HL-60/S4 (cell line): ENCODE data around the gene APBB2.
"Not testable (repeated sequence)": the region's sequence is repeated elsewhere in the genome, so short reads cannot be mapped to it uniquely, and the experiment has no call there.

ENCODE experiments used
- in situ Hi-C: fragments of 300-500 bp; cut with MboI; formaldehyde crosslinking; loops from 2 replicates; pipeline ENCODE4 v1.14.3; 2022; ENCODE audit warnings: low sequenced_read_pairs

Gene APBB2

GRCh38 chr4:40843696-40844095 lies 370.6 kb downstream of the APBB2 start:
- in situ Hi-C loops, result loop anchor here (10.0 kb wide), 1 partner anchor 109 kb away; no protein-coding TSS in a partner anchor

GRCh38 chr4:40842725-40843423 lies 371.5 kb downstream of the APBB2 start:
- in situ Hi-C loops, result loop anchor here (10.0 kb wide), 1 partner anchor 108 kb away; no protein-coding TSS in a partner anchor

GRCh38 chr4:40842318-40842717 lies 372.0 kb downstream of the APBB2 start:
- in situ Hi-C loops, result loop anchor here (10.0 kb wide), 1 partner anchor 108 kb away; no protein-coding TSS in a partner anchor

DNA sequence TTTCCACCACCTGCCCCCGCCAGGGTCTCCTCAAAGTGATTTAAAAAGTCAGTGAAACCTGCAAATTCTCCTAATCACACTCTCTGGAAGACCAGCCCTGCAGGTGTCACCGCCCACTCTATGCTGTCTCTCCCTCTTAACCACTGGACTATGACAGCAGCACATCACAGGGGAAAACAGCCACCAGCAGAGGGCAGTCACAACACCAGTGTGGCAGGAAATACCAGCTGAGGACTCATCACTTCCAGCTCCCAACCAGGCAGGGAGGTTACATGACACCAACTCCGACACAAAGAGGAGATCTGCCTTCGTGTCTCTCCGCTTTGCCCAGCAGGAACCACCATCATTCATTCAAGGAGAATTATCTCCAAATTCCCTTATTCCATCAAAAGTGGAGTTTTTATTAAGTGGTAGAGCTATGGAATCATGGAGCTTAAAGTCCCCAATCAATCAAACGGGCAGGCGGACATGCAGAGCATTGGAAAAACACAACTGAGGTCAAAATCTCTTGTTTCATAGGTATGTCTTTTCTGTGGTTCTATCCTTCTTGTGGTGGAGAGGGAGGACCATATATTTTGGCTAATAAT lies 373.3 kb downstream of the APBB2 start:
- in situ Hi-C loops, result loop anchor here (10.0 kb wide), 1 partner anchor 106 kb away; no protein-coding TSS in a partner anchor

GRCh38 chr4:40840255-40840984 lies 373.9 kb downstream of the APBB2 start:
- in situ Hi-C loops, result loop anchor here (10.0 kb wide), 1 partner anchor 106 kb away; no protein-coding TSS in a partner anchor

GRCh38 chr4:40838742-40839141 lies 375.6 kb downstream of the APBB2 start:
- in situ Hi-C loops, result no loop called here

DNA sequence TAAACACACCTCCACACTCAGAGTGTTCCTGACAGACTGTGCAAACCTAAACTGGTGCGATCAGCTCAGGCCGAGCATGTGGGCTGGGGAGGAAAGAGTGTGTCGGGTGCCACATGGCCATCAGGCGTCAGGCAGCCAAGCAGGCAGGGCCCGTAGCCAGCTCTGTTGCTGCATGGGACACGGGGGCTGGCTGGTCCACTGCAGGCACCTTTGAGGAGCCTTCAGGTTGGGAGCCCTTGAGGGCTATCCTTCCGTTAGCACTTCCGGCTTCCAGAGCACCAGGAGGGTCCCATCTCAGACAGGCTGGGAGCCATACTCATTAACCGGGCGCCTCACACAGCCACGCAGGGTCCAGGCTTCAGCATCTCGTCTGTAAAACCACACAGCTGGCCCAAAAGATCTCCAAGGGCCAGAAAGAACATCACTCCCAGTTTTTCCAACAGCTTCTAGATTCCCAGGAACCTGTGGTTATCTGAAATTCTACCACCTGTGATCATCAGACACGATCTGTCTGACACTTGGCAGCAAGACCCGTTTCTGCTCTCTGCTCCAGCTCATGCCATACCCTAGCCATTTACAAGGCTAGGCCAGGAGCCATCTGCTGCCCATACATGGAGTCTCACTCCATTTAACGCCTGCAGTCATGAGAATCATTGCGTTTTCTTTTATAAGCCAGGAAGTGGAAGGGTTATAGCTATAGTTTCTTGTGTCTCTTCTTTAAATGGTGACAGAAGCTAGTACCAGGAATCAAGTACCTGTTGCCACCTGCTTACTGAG lies 377.1 kb downstream of the APBB2 start:
- in situ Hi-C loops, result no loop called here

- in situ Hi-C loops, result no loop called here
Observed at GRCh38 chr4:40833212-40833611, 381.1 kb downstream of the APBB2 start.

DNA sequence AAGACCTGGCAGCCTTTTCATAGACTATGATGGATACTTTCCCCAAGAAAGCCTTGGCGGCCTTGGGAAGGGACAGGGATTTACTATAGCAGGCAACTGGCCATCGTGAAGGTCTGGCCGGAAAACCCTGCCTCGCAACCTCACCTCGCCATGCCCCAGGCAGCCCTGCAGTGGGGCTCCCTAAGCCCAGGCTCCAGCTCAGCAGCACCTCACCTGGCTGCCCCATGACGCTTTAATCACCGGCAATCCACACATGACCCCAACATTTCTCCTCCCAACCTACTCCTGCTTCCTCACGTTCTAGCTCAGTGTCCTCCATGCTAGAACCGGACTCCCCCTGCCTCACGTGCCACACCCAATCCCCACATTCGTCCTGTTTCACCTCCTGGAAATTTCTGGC lies 382.2 kb downstream of the APBB2 start:
- in situ Hi-C loops, result no loop called here

DNA sequence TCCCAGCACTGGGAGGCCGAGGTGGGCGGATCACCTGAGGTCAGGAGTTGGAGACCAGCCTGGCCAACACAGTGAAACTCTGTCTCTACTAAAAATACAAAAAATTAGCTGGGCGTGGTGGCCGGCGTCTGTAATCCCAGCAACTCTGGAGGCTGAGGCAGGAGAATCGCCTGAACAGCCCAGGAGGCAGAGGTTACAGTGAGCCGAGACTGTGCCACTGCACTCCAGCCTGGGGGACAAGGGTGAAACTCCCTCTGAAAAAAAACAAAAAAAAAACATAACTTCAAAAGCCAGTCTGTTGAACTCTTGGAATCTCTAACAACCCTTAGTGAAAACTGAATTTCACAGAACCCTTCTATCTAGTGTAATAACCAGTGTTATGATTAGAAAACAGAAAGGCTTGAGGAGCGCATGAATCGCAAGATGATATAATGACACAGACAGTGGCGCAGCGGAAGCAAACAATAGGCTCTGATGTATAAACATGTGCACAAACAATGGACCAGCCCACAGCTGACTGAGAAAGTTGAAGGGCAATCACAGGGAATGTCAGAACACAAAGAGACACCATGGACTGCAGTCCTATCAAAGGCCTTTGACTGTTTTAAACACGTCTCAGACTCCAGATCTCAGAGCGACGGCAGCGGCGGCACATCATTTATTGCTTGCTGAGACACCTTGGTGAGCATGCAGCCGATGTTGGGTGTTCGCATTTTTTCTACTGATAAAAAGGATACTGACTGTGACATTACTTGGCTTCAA lies 383.0 kb downstream of the APBB2 start:
- in situ Hi-C loops, result no loop called here

DNA sequence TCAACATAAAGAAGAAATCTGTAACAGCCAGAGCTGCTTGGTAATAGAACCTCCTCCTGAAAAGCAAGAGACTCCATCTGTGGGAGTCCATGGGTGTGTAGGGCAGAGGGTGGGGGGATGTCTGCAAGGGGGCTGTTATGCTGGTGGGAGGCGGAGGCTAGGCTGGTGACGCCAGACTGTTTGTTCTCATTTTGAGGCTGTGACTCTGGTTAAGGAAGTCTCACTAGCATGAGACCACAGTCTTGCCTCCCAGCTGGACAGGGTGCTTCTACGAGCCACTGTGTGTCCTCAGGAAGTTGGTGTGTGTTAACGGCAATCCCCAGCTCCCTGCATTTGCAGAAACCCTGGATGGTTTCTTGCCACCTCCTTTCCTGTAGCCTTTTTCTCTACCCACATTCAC lies 384.8 kb downstream of the APBB2 start:
- in situ Hi-C loops, result no loop called here

DNA sequence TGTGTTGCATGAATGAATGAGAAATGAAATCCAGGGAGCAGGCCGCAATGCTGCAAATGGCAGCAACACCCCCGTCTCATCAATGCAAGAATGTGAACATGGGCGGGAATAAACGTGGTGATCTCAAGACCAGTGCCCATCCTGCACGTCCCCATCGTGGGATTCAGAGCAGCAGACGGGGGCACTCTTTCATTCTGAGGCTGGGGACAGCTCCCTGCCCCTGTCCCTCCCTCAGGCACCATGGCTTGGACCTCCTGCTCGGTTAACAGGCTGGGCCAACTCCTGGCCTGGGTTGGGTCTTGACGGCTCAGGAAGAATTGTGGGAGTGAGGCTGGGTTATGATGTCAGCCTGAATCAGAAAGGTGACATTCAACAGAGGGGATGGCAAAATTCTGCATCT lies 385.7 kb downstream of the APBB2 start:
- in situ Hi-C loops, result no loop called here

- in situ Hi-C loops, result no loop called here
Observed at GRCh38 chr4:40827758-40828157, 386.6 kb downstream of the APBB2 start.

- in situ Hi-C loops, result no loop called here
Observed at GRCh38 chr4:40826821-40827220, 387.5 kb downstream of the APBB2 start.

DNA sequence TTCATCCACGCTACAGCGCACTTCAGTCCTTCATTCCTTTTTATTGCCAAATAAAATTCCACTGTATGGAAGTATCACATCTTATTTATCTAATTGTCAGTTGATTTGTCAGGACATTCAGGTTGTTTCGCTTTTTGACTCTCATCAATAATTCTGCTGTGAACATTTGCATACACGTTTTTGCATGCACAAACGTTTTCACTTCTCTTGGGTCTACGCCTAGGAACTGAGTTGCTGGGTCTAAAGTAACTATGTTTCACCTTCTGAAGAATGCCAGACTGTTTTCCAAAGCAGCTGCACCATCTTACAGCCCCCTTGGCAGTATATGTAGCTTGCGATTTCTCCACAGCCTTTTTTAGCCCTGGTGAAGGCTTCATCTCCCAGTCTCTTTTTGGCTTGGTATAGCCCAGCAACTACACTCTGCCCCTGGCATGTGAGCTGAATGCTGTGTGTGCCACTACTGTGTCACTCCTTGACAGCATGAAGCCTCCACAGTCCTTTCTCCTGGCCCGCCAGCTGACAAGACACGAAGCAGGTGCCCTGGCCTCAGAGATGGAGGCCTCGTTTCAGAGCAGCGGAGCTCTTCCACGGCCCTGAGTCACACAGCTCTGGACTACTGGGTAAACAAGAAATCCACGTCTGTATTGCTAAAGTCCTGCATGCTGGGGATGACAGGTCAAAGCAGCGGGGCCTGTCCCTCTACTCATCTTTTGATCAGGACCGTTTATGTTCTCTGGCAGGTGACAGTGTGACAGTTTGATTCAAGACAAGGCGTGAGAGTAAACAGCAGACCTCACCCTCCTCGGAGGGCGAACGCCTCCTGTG lies 389.1 kb downstream of the APBB2 start:
- in situ Hi-C loops, result no loop called here

DNA sequence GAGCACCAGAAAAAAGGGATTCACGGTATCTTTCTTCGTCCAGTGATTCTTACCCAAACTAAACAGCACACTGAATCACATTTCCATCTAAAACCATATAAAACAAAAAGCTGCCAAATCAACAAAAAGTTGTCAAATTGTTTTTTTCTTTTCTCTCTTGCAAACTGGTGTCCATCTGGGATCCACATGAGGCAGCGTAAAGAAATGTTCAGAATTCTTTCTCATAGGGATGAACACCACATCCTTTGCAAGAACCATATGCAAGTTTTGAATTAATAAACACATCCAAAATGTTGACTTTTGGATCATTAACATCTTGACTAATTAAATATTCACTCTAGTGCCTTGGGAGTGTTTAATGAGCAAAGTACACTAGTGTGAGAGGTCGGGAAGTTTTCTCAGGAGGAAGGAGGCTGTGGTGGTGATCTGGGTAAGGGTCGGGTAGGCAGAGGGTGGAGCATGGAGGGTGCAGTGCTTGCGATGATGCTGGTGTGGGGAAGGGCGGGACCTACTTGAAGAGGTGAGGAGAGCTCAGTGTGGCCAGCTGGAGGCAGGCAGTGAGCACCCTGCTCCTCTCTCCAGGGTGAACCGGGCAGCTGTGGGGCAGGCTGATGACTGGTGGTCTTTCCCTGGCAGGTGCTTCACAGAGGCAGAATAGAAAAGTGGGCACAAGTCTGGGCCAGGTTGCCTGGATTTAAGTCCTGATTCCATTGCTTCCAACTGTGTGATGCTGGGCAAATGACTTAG lies 391.7 kb downstream of the APBB2 start:
- in situ Hi-C loops, result no loop called here

DNA sequence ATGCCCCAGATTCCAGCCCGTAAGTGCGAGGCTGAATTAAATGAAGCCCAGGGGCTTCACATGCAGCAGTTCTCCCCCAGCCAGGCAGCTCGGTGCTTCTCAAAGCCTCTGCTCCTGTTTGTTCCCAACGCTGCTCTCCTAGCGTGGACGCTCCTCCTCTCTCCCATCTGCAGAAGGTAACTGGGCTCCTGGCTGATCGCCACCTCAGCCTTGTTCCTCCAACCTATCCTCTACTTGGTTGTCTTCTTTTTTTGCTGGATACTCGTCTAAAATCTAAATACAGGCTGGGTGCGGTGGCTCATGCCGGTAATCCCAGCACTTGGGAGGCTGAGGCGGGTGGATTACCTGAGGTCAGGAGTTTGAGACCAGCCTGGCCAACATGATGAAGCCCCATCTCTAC lies 394.2 kb downstream of the APBB2 start:
- in situ Hi-C loops, result no loop called here

DNA sequence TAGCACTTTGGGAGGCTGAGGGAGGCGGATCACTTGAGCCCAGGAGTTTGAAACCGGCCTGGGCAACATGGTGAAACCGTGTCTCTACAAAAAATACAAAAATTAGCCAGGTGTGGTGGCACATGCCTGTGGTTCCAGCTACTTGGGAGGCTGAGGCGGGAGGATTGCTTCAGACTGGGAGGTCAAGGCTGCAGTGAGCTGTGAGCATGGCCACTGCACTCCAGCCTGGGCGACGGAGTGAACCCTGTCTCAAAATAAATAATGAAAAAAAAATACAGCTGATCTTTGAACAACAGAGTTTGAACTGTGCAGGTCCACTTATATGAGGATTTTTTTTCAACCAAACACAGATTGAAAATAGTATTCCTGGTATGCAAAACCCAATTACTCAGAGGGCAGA lies 397.2 kb downstream of the APBB2 start:
- in situ Hi-C loops, result not testable (repeated sequence)

GRCh38 chr4:40812856-40813255 lies 401.5 kb downstream of the APBB2 start:
- in situ Hi-C loops, result no loop called here
